ENCODE results near the gene MED8. TPM values are rescaled to one million over a fixed set of nuclear protein-coding genes. Genes with fewer than 3 reads are reported as not detected.

The MED8 gene
- total and polyA plus RNA-seq, 2 of the 8 experiments (the other 6 are each of a cell fraction or from before 2014, with no cell fraction given): 7.0 to 20.6 TPM

DNA sequence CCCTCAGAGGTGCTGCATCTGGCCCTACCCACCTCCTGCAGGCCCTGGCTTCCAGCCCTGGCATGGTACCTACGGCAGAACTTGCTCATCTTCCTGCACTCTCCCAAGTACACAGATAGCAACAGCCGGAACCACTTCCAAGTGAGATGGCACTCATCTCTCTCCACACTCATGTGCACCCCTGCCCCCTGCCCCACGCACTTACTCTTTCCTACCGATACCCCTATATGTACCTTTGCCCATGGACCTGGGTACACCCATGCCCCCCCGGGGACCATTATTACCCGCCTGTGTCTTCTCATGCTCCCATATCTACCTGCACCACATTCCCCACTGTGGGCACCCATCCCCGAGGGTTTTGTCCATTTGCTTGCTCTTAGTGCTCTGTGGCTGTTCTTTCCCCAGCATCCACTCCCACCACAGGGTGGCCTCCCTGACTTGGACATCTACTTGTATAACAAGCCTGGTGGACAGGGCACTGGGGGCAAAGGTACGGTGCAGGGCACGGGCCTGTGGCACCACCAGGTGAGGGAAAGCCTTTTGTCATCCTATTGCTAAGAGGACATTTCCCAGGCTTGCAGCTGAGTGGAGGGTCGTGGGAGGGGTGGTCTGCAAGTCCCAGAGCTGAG, 49.5 kb upstream of the MED8 start:
- Histone ChIP-seq H4K8ac (ENCODE audit: extremely low read depth, insufficient read depth, low read length) (no peak overlapping the region), H3K79me1 (ENCODE audit: low read depth, low read length) (no peaks in the 10 kb centered on the region), H3K9me3 (ENCODE audit: insufficient read depth in 2 of 2, low read depth in 1 of 2, low read length in 1 of 2) (no peaks in the 10 kb centered on the region), H3K56ac (replicated peaks; ENCODE audit: insufficient read length, low read depth, low read length) (no peak overlapping the region), H3K4ac (replicated peaks; ENCODE audit: insufficient read length, low read depth, low read length) (no peak overlapping the region), H3K14ac (ENCODE audit: insufficient read length) (no peak overlapping the region), H2AFZ (ENCODE audit: low read length) (no peak overlapping the region), H3K36me3 (ENCODE audit: control insufficient read depth in 2 of 4, insufficient read depth in 4 of 4, low read length in 3 of 4) (peaks cover 0 to 11% (median 2%) of the 10 kb centered on the region in 4 experiments; a peak in 5 of 8 replicates), H2BK12ac (ENCODE audit: low read depth, low read length) (no peak overlapping the region), H3K18ac (ENCODE audit: extremely low read depth, low read length) (no peak overlapping the region), H2BK5ac (ENCODE audit: low read depth, low read length) (no peak overlapping the region), H2BK120ac (replicated peaks; ENCODE audit: low read depth, low read length) (no peak overlapping the region), H3K4me1 (replicated peaks in 1 of 4; ENCODE audit: control insufficient read depth in 3 of 4, insufficient read depth in 4 of 4, low read length in 3 of 4) (no peaks in the 10 kb centered on the region), H4K91ac (replicated peaks; ENCODE audit: insufficient read length, low read length) (no peak overlapping the region), H2BK20ac (ENCODE audit: low read length) (no peak overlapping the region), H3K27ac (ENCODE audit: low read depth, low read length) (no peak overlapping the region), H4K5ac (ENCODE audit: insufficient read length, low read depth, low read length) (no peak overlapping the region), H4K20me1 (replicated peaks in 1 of 2; ENCODE audit: control insufficient read depth in 1 of 2, insufficient read depth in 2 of 2, low read length in 2 of 2) (peaks cover 0 to under 1% of the 10 kb centered on the region in 2 experiments), H2BK15ac (ENCODE audit: low read length) (no peak overlapping the region), H3K23me2 (ENCODE audit: low read depth, low read length) (no peaks in the 10 kb centered on the region), H3K4me3 (ENCODE audit: extremely low read depth in 1 of 4, insufficient read depth in 2 of 4, low read depth in 3 of 4, low read length in 4 of 4) (no peak overlapping the region), H3K79me2 (ENCODE audit: control insufficient read depth in 1 of 2, insufficient read depth in 2 of 2, low read length in 2 of 2) (no peaks in the 10 kb centered on the region), H3K23ac (ENCODE audit: insufficient read length) (no peak overlapping the region), H2AK5ac (ENCODE audit: low read depth, low read length) (no peak overlapping the region), H3K9ac (replicated peaks in 1 of 4; ENCODE audit: extremely low read depth in 1 of 4, low read depth in 3 of 4, low read length in 3 of 4) (no peak overlapping the region), H3K27me3 (replicated peaks in 1 of 4; ENCODE audit: control insufficient read depth in 3 of 4, extremely low read depth in 1 of 4, insufficient read depth in 3 of 4, low read length in 3 of 4) (no peaks in the 10 kb centered on the region), H3K4me2 (ENCODE audit: insufficient read depth in 1 of 2, low read depth in 2 of 2, low read length in 2 of 2) (no peak overlapping the region)
- CTCF ChIA-PET (ENCODE audit: partially characterized antibody): interaction anchor here (0.9 to 4.8 kb wide), 3 partner anchors 24 to 179 kb away, joined by 3 to 19 read pairs (median 3); no protein-coding TSS in a partner anchor
- POLR2A ChIA-PET (ENCODE audit: partially characterized antibody): interaction anchor here (0.8 to 1.8 kb wide), 3 partner anchors 10 to 30 kb away, joined by 3 to 6 read pairs (median 4); no protein-coding TSS in a partner anchor
- FAIRE-seq (no peak), DNase-seq (ENCODE audit: low read depth in 1 of 2, low spot score in 2 of 2) (no peak)
- WGBS, 2 experiments (ENCODE audit: extremely low coverage in 1 of 2, insufficient coverage in 1 of 2, insufficient read length in 1 of 2, insufficient replicate concordance in 2 of 2, low coverage in 1 of 2, low lambda C conversion rate in 2 of 2, missing lambda C conversion rate in 1 of 2): 82% methylated on average over 10 of the region's 10 CpGs; no CpG with 5 or more reads in 1 of the 2 experiments
- TF ChIP-seq, protein P1, sequence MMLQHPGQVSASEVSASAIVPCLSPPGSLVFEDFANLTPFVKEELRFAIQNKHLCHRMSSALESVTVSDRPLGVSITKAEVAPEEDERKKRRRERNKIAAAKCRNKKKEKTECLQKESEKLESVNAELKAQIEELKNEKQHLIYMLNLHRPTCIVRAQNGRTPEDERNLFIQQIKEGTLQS (IDR thresholded peaks at IDR 0.05; ENCODE audit: insufficient read depth, low read depth, low read length): no peak
- TF ChIP-seq GTF2F1 (IDR thresholded peaks at IDR 0.05; ENCODE audit: borderline replicate concordance, low read depth, low read length) (no peak), TAF7 (optimal IDR thresholded peaks at IDR 0.05; ENCODE audit: borderline replicate concordance, low read depth, low read length) (no peak), HDAC6 (IDR thresholded peaks at IDR 0.05; ENCODE audit: low read depth, low read length) (no peak), CHD1 (IDR thresholded peaks at IDR 0.05; ENCODE audit: low read depth, low read length) (no peak), CBX8 (IDR thresholded peaks at IDR 0.05; ENCODE audit: borderline replicate concordance, low read depth, low read length) (no peak), RBBP5 (IDR thresholded peaks at IDR 0.05; ENCODE audit: borderline replicate concordance, low read depth, low read length) (no peak), BRCA1 (IDR thresholded peaks at IDR 0.05; ENCODE audit: low read depth, low read length) (no peak), SUZ12 (IDR thresholded peaks at IDR 0.05; ENCODE audit: low read length) (no peak), ZNF274 (IDR thresholded peaks at IDR 0.05; ENCODE audit: borderline replicate concordance, extremely low read depth, low read length) (no peak), CEBPB (IDR thresholded peaks at IDR 0.05; ENCODE audit: low read depth, low read length) (no peak), SIX5 (IDR thresholded peaks at IDR 0.05; ENCODE audit: low read depth, low read length) (no peak), POLR2AphosphoS5 (IDR thresholded peaks at IDR 0.05; ENCODE audit: low read depth, low read length) (no peak)

Measured in H1 (cell line).